ENCODE data around the gene KRTAP2-3.

DNA sequence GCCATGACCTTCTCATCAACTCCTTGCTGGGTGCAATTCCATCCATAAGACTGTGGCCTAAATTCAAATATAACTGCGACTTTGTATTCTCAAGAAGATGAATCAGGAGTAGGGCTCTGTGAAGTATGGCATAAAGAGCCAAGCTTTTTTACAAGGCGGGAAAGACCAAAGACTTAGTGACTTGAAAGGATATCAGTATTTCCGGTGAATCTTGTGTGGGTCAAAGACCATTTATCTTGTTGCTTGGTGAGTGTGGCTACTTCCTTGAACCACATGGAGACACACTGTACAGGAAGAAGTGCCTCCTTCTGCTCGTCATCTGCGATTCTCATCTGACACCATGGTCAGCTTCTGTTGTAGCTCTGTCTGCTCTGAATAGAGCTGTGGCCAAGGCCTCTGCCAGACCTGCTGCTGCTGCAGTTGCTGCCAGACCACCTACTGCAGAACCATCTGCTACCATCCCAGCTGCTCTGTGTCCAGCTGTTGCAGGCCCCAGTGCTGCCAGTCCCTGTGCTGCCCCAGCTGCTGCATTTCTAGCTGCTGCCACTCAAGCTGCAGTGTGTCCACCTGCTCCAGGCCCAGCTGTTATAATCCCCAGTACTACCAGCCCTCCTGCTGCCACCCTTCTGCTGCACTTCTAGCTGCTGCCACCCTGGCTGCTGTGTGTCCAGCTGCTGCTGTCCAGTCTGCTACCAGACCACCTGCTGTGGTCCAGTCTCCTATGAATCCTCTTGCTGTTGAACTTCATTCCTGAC is 11.9 kb upstream of the KRTAP2-3 start:
- TF ChIP-seq, protein P1, sequence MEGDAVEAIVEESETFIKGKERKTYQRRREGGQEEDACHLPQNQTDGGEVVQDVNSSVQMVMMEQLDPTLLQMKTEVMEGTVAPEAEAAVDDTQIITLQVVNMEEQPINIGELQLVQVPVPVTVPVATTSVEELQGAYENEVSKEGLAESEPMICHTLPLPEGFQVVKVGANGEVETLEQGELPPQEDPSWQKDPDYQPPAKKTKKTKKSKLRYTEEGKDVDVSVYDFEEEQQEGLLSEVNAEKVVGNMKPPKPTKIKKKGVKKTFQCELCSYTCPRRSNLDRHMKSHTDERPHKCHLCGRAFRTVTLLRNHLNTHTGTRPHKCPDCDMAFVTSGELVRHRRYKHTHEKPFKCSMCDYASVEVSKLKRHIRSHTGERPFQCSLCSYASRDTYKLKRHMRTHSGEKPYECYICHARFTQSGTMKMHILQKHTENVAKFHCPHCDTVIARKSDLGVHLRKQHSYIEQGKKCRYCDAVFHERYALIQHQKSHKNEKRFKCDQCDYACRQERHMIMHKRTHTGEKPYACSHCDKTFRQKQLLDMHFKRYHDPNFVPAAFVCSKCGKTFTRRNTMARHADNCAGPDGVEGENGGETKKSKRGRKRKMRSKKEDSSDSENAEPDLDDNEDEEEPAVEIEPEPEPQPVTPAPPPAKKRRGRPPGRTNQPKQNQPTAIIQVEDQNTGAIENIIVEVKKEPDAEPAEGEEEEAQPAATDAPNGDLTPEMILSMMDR (IDR thresholded peaks at IDR 0.05; ENCODE audit: insufficient read depth, low read depth, low read length), result no peak
- no peak for TF ChIP-seq EZH2 (IDR thresholded peaks at IDR 0.05; ENCODE audit: insufficient read depth, low read length)
